ENCODE results near the gene MTOR.

MTOR gene

GRCh38 chr1:11266268-11267074 is 4.1 kb upstream of the MTOR start:
- H3K27me3 ChIP-seq, result no peaks in the 10 kb centered on the region
- H3K4me3 ChIP-seq, result no peak overlapping the region
- no peaks in the 10 kb centered on the region for H3K36me3 ChIP-seq
- no peak for DNase-seq
- no peak overlapping the region for H3K27ac ChIP-seq
- H3K4me1 ChIP-seq, result peaks cover 0 to 9% (median 5%) of the 10 kb centered on the region in 4 donors
- H3K9me3 ChIP-seq, result no peaks in the 10 kb centered on the region
- no peak for TF ChIP-seq CTCF (IDR thresholded peaks at IDR 0.05)
- intact Hi-C loops (cut with DNase I; ENCODE audit: low total_unique reads), result no loop called here

GRCh38 chr1:11256299-11256698 is 6.1 kb downstream of the MTOR start:
- Histone ChIP-seq H3K4me3 (no peak overlapping the region), H3K27ac (no peak overlapping the region), H3K27me3 (no peaks in the 10 kb centered on the region), H3K4me1 (peaks cover 0 to 7% (median 7%) of the 10 kb centered on the region in 4 donors), H3K36me3 (peaks cover 72 to 84% (median 77%) of the 10 kb centered on the region in 3 donors), H3K9me3 (no peaks in the 10 kb centered on the region)
- TF ChIP-seq CTCF (IDR thresholded peaks at IDR 0.05), result no peak
- no peak for DNase-seq
- intact Hi-C loops (cut with DNase I; ENCODE audit: low total_unique reads), result no loop called here

- no peak for TF ChIP-seq CTCF (IDR thresholded peaks at IDR 0.05)
- no peak overlapping the region for H3K4me3 ChIP-seq
- intact Hi-C loops (cut with DNase I; ENCODE audit: low total_unique reads), result no loop called here
- H3K9me3 ChIP-seq, result no peaks in the 10 kb centered on the region
- DNase-seq, result no peak
- no peaks in the 10 kb centered on the region for H3K4me1 ChIP-seq
- H3K36me3 ChIP-seq, result peaks cover 67 to 88% (median 76%) of the 10 kb centered on the region in 3 donors
- no peak overlapping the region for H3K27ac ChIP-seq
- H3K27me3 ChIP-seq, result no peaks in the 10 kb centered on the region
Observed at GRCh38 chr1:11253226-11253625, 9.1 kb downstream of the MTOR start.

- H3K36me3 ChIP-seq, result peaks cover 65 to 88% (median 76%) of the 10 kb centered on the region in 3 donors
- no peak overlapping the region for H3K4me3 ChIP-seq
- DNase-seq, result no peak
- no peaks in the 10 kb centered on the region for H3K9me3 ChIP-seq
- no peak overlapping the region for H3K27ac ChIP-seq
- H3K4me1 ChIP-seq, result no peaks in the 10 kb centered on the region
- TF ChIP-seq CTCF (IDR thresholded peaks at IDR 0.05), result no peak
- intact Hi-C loops (cut with DNase I; ENCODE audit: low total_unique reads), result no loop called here
- H3K27me3 ChIP-seq, result no peaks in the 10 kb centered on the region
Observed at GRCh38 chr1:11252538-11252937, 9.8 kb downstream of the MTOR start.

- Histone ChIP-seq H3K36me3 (peaks cover 56 to 88% (median 67%) of the 10 kb centered on the region in 3 donors), H3K4me3 (no peak overlapping the region), H3K27me3 (no peaks in the 10 kb centered on the region), H3K9me3 (no peaks in the 10 kb centered on the region), H3K4me1 (no peaks in the 10 kb centered on the region), H3K27ac (no peak overlapping the region)
- DNase-seq, result no peak
- intact Hi-C loops (cut with DNase I; ENCODE audit: low total_unique reads), result no loop called here
- no peak for TF ChIP-seq CTCF (IDR thresholded peaks at IDR 0.05)
Observed at GRCh38 chr1:11248169-11248568, 14.2 kb downstream of the MTOR start.
